Prostate gland (tissue), 2 donors: Measurements from ENCODE around the gene LRP8. TPM values are rescaled to one million over a fixed set of nuclear protein-coding genes. Genes with fewer than 3 reads are reported as not detected.

Source experiments
- DNase-seq: peaks from one replicate; pipeline ENCODE4 v3.0.0-alpha.2; 2019; ENCODE audit warnings: low spot score
- H3K27ac ChIP-seq, 2 donors: fragments of 200-600 bp; sonication (generic); 2 replicates each; pipeline ENCODE4 v1.5.1; 2017 to 2019
- H3K27me3 ChIP-seq: fragments of 200-600 bp; sonication (generic); replicated peaks from 2 replicates; pipeline ENCODE4 v1.5.1; 2019; ENCODE audit not compliant: insufficient read depth
- H3K36me3 ChIP-seq, 2 donors: fragments of 200-600 bp; sonication (generic); 1 replicate in 1 of 2; 2 replicates in 1 of 2; pipeline versions ENCODE4 v1.5.1 to v1.8.1; 2017 to 2019
- H3K4me1 ChIP-seq: fragments of 200-600 bp; sonication (generic); replicated peaks from 2 replicates; pipeline ENCODE4 v1.5.1; 2019
- H3K4me3 ChIP-seq, 2 donors: fragments of 200-600 bp; sonication (generic); 2 replicates each; pipeline ENCODE4 v1.5.1; 2017 to 2019
- H3K9me3 ChIP-seq: fragments of 200-600 bp; sonication (generic); 2 replicates; pipeline ENCODE4 v1.5.1; 2017
- POLR2A ChIP-seq: fragments of 450-650 bp; IDR thresholded peaks from one replicate; pipeline ENCODE4 v1.6.1; 2016; ENCODE audit warnings: antibody characterized with exemption, mild to moderate bottlenecking
- POLR2AphosphoS5 ChIP-seq: sonication (generic); formaldehyde crosslinking; IDR thresholded peaks from one replicate; pipeline ENCODE4 v1.6.1; 2017; ENCODE audit warnings: antibody characterized with exemption
- WGBS: methylation state at CpG from one replicate; pipeline ENCODE4 v1.1.5; 2018; 5-methylcytosine and 5-hydroxymethylcytosine counted together
- intact Hi-C: fragments of 100-400 bp; cut with DNase I; formaldehyde crosslinking; loops from one replicate; pipeline ENCODE4 v1.14.2; 2022
- total RNA-seq, 2 donors: library from RNA; depleted of rRNA; stranded (reverse); fragments of >200 nt; gene quantifications; one replicate each; pipeline ENCODE4 v1.1.0, GENCODE V29; 2016
- TF ChIP-seq, protein P1 (sequence below), 4 experiments: fragments of 200-600 bp in 2 of 4; fragments of 450-650 bp in 2 of 4; sonication (generic) in 2 of 4; IDR thresholded peaks; 1 replicate in 3 of 4; 2 replicates in 1 of 4; pipeline ENCODE4 v1.5.1; 2016 to 2019; ENCODE audit warnings: antibody characterized with exemption in 4 of 4, mild to moderate bottlenecking in 2 of 4, moderate library complexity in 2 of 4

Gene LRP8
- total RNA-seq, 2 donors from 2014 or later, result 6.7 to 130 TPM

DNA sequence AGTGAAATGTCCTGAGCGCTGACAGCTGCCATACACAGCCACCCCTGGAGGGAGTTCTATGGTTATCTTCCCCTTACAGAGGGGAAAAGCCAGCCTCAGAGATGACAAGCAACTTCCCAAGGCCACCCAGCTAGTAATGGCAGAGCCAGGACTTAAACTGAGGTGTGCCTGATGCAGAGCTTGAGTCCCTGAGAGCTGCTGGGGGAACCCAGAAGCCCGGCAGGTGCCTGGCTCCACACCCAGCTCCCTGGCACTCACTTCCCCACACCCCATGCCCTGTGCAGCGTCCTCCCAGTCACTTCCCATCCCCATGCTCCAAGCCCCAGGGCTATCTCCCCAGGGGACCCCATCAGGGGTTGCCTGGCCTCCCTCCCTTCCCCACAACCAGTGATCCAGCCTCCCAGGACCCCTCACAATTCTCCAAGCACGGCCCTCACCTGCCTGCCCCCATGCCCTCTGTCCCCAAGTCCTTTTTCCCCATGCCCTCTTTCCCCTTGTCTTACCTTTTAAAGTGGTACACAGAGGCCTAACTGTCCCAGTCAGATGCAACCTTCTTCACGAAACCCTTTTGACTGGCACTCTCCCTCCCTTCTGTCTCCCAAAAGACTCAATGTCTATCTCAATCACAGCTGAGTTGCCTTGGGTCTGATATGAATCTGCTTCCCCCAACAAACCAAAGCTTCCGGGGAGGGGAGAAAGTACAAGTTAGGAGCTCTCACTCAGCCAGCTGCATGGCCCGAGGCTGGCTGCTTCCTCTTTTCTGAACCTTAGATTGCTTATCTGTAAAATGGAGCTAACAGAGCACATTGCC lies 39.8 kb upstream of the LRP8 start:
- no peaks in the 10 kb centered on the region for H3K27me3 ChIP-seq
- 75% methylated on average over 7 of the region's 7 CpGs for WGBS
- TF ChIP-seq, protein P1, sequence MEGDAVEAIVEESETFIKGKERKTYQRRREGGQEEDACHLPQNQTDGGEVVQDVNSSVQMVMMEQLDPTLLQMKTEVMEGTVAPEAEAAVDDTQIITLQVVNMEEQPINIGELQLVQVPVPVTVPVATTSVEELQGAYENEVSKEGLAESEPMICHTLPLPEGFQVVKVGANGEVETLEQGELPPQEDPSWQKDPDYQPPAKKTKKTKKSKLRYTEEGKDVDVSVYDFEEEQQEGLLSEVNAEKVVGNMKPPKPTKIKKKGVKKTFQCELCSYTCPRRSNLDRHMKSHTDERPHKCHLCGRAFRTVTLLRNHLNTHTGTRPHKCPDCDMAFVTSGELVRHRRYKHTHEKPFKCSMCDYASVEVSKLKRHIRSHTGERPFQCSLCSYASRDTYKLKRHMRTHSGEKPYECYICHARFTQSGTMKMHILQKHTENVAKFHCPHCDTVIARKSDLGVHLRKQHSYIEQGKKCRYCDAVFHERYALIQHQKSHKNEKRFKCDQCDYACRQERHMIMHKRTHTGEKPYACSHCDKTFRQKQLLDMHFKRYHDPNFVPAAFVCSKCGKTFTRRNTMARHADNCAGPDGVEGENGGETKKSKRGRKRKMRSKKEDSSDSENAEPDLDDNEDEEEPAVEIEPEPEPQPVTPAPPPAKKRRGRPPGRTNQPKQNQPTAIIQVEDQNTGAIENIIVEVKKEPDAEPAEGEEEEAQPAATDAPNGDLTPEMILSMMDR (IDR thresholded peaks at IDR 0.05), result no peak
- TF ChIP-seq POLR2A (no peak), POLR2AphosphoS5 (no peak)
- H3K9me3 ChIP-seq, result no peaks in the 10 kb centered on the region
- intact Hi-C loops, result no loop called here
- no peak overlapping the region for H3K27ac ChIP-seq
- no peaks in the 10 kb centered on the region for H3K36me3 ChIP-seq
- no peak for DNase-seq
- H3K4me3 ChIP-seq, result no peak overlapping the region
- H3K4me1 ChIP-seq, result no peaks in the 10 kb centered on the region

DNA sequence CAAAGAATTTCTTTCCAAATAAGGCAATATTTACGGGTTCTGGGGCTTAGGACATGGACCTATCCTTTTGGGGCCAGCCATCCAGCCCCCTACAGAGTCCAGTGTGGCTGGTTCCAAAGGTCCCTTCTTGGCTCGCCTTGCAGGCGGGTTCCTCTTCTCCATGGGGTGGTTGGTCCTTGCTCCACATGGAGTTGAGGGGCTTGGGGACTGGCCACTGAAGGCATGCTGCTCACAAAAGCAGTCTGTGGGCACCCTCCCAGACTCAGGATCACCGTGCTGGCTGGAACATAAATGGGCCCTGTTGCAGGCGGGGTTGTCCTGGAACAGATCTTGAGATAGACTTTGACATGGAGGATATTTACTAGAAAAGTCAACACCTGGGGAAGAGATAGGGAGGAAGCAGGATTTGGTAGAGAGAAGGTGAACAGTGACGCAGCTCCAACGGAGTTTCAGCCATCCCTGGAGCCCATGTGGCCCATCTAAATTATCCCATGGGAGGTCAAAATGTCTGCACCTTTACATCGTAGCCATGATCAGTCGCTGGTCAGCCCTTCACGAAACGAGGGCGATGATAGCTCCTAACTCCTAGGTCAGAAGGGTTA lies 39.1 kb upstream of the LRP8 start:
- DNase-seq, result no peak
- H3K27ac ChIP-seq, result no peak overlapping the region
- H3K4me3 ChIP-seq, result no peak overlapping the region
- no peaks in the 10 kb centered on the region for H3K36me3 ChIP-seq
- intact Hi-C loops, result no loop called here
- H3K9me3 ChIP-seq, result no peaks in the 10 kb centered on the region
- H3K4me1 ChIP-seq, result no peaks in the 10 kb centered on the region
- WGBS, result 85% methylated on average over 12 of the region's 12 CpGs
- H3K27me3 ChIP-seq, result no peaks in the 10 kb centered on the region
- TF ChIP-seq POLR2AphosphoS5, result no peak

GRCh38 chr1:53365437-53366063 lies 37.7 kb upstream of the LRP8 start:
- no peaks in the 10 kb centered on the region for H3K36me3 ChIP-seq
- no peaks in the 10 kb centered on the region for H3K9me3 ChIP-seq
- H3K4me3 ChIP-seq, result no peak overlapping the region
- no peak for DNase-seq
- intact Hi-C loops, result no loop called here
- no peaks in the 10 kb centered on the region for H3K27me3 ChIP-seq
- H3K4me1 ChIP-seq, result no peaks in the 10 kb centered on the region
- 78% methylated on average over 12 of the region's 12 CpGs for WGBS
- no peak overlapping the region for H3K27ac ChIP-seq
- TF ChIP-seq POLR2AphosphoS5, result no peak
- TF ChIP-seq, protein P1 (IDR thresholded peaks at IDR 0.05), result no peak
- no peak for TF ChIP-seq POLR2A

- intact Hi-C loops, result no loop called here
- H3K27me3 ChIP-seq, result no peaks in the 10 kb centered on the region
- DNase-seq, result no peak
- no peak for TF ChIP-seq POLR2A
- TF ChIP-seq, protein P1 (IDR thresholded peaks at IDR 0.05), result no peak
- TF ChIP-seq POLR2AphosphoS5, result no peak
- H3K27ac ChIP-seq, result no peak overlapping the region
- H3K9me3 ChIP-seq, result no peaks in the 10 kb centered on the region
- no peak overlapping the region for H3K4me3 ChIP-seq
- no peaks in the 10 kb centered on the region for H3K4me1 ChIP-seq
- H3K36me3 ChIP-seq, result no peaks in the 10 kb centered on the region
- 88% methylated on average over 9 of the region's 9 CpGs for WGBS
These were observed 35.2 kb upstream of the LRP8 start for GRCh38 chr1:53362851-53363642.

GRCh38 chr1:53362270-53362669 lies 34.4 kb upstream of the LRP8 start:
- Histone ChIP-seq H3K27ac (no peak overlapping the region), H3K4me3 (no peak overlapping the region), H3K4me1 (no peaks in the 10 kb centered on the region), H3K27me3 (no peaks in the 10 kb centered on the region), H3K36me3 (no peaks in the 10 kb centered on the region), H3K9me3 (no peaks in the 10 kb centered on the region)
- WGBS, result 55% methylated on average over 2 of the region's 2 CpGs
- TF ChIP-seq, protein P1 (IDR thresholded peaks at IDR 0.05), result no peak
- TF ChIP-seq POLR2A, result no peak
- no peak for TF ChIP-seq POLR2AphosphoS5
- intact Hi-C loops, result no loop called here
- no peak for DNase-seq
